NCI-H345 treated with DMSO at 0.1 percent for 48 hours (cell line): ENCODE data around the gene CD36.

Experiments
- DNase-seq: peaks from one replicate; lab custom pipeline; 2025; ENCODE audit not compliant: unreplicated experiment; lab: John Stamatoyannopoulos, UW

CD36 gene

GRCh38 chr7:80637911-80638765 is at the start of gene CD36:
Gene CD36, plus strand, starts transcription at chr7:80638642. Its CDS starts 8,099 bp downstream, at chr7:80646741.
- no peak for DNase-seq

GRCh38 chr7:80589631-80590030 is 48.8 kb upstream of the CD36 start:
- DNase-seq, result no peak

GRCh38 chr7:80591654-80592053 is 46.8 kb upstream of the CD36 start:
- DNase-seq, result no peak

- DNase-seq, result no peak
Measured at GRCh38 chr7:80593869-80594586, 44.4 kb upstream of the CD36 start.

GRCh38 chr7:80596933-80597517 is 41.4 kb upstream of the CD36 start:
- no peak for DNase-seq

- no peak for DNase-seq
Measured at GRCh38 chr7:80597875-80598274, 40.6 kb upstream of the CD36 start.

GRCh38 chr7:80600046-80600445 is 38.4 kb upstream of the CD36 start:
- DNase-seq, result no peak

- no peak for DNase-seq
Measured at GRCh38 chr7:80601999-80602398, 36.4 kb upstream of the CD36 start.

- DNase-seq, result no peak
Measured at GRCh38 chr7:80603940-80604339, 34.5 kb upstream of the CD36 start.

- no peak for DNase-seq
Measured at GRCh38 chr7:80604436-80604835, 34.0 kb upstream of the CD36 start.

- no peak for DNase-seq
Measured at GRCh38 chr7:80607136-80607535, 31.3 kb upstream of the CD36 start.

- DNase-seq, result no peak
Measured at GRCh38 chr7:80608336-80608735, 30.1 kb upstream of the CD36 start.

- no peak for DNase-seq
Measured at GRCh38 chr7:80609751-80610150, 28.7 kb upstream of the CD36 start.

GRCh38 chr7:80611353-80611752 is 27.1 kb upstream of the CD36 start:
- DNase-seq, result no peak

- DNase-seq, result peak; percentile 75
Measured at GRCh38 chr7:80611779-80612178, 26.7 kb upstream of the CD36 start.

GRCh38 chr7:80612880-80613279 is 25.6 kb upstream of the CD36 start:
- no peak for DNase-seq

- no peak for DNase-seq
Measured at GRCh38 chr7:80613519-80613918, 24.9 kb upstream of the CD36 start.

GRCh38 chr7:80614851-80615271 is 23.6 kb upstream of the CD36 start:
- DNase-seq, result no peak

GRCh38 chr7:80618096-80618495 is 20.3 kb upstream of the CD36 start:
- no peak for DNase-seq

GRCh38 chr7:80619741-80620140 is 18.7 kb upstream of the CD36 start:
- no peak for DNase-seq

GRCh38 chr7:80622541-80622940 is 15.9 kb upstream of the CD36 start:
- DNase-seq, result no peak
